A673 (cell line): ENCODE results near the gene SLC15A3. TPM values are rescaled to one million over a fixed set of nuclear protein-coding genes. Genes with fewer than 3 reads are reported as not detected.

Source experiments
- BruUV-seq: library from RNA; stranded (reverse); fragments of 400-500 nt; replicated peaks from 2 replicates; lab custom pipeline; 2021; lab: Mats Ljungman, UMichigan
- CTCF ChIA-PET: fragments of 300-600 bp; sonication (Branson Sonifier 250); formaldehyde crosslinking; loops from one replicate; lab custom pipeline; 2022; ENCODE audit warnings: antibody characterized with exemption; lab: Charles Lee
- POLR2A ChIA-PET: fragments of 300-600 bp; sonication (Branson Sonifier 250); formaldehyde crosslinking; loops from one replicate; lab custom pipeline; 2022; ENCODE audit warnings: antibody characterized with exemption; ENCODE audit not compliant: low non-redundant PET; lab: Charles Lee
- DNase-seq: peaks from one replicate; pipeline ENCODE4 v3.0.0-alpha.2; 2015; ENCODE audit warnings: low spot score
- H3K27ac ChIP-seq: fragments of 200-600 bp; sonication (generic); 2 replicates; pipeline ENCODE4 v1.5.1; 2016; ENCODE audit warnings: mixed run types, low read depth, mild to moderate bottlenecking, mixed read lengths, antibody characterized with exemption, low read length; ENCODE audit not compliant: poor library complexity, severe bottlenecking
- H3K27me3 ChIP-seq: fragments of 200-600 bp; sonication (generic); replicated peaks from 2 replicates; pipeline ENCODE4 v1.6.1; 2017; ENCODE audit warnings: mixed run types, low read depth, mild to moderate bottlenecking, mixed read lengths, antibody characterized with exemption, low read length; ENCODE audit not compliant: insufficient read depth, poor library complexity
- H3K36me3 ChIP-seq: fragments of 200-600 bp; sonication (generic); 2 replicates; pipeline ENCODE4 v1.6.1; 2016; ENCODE audit warnings: mixed run types, mild to moderate bottlenecking, mixed read lengths, antibody characterized with exemption, low read length; ENCODE audit not compliant: insufficient read depth, poor library complexity, severe bottlenecking
- H3K4me1 ChIP-seq: fragments of 200-600 bp; sonication (generic); 2 replicates; pipeline ENCODE4 v1.6.1; 2017; ENCODE audit warnings: mixed run types, mild to moderate bottlenecking, mixed read lengths, antibody characterized with exemption, low read length; ENCODE audit not compliant: insufficient read depth, poor library complexity, severe bottlenecking
- H3K4me3 ChIP-seq: fragments of 200-600 bp; sonication (generic); 2 replicates; pipeline ENCODE4 v1.5.1; 2016; ENCODE audit warnings: low read depth, mixed run types, mild to moderate bottlenecking, mixed read lengths, low read length; ENCODE audit not compliant: poor library complexity, severe bottlenecking
- H3K9me3 ChIP-seq: fragments of 200-600 bp; sonication (generic); 2 replicates; pipeline ENCODE4 v1.6.1; 2016; ENCODE audit warnings: mixed run types, low read depth, mild to moderate bottlenecking, mixed read lengths, antibody characterized with exemption, low read length; ENCODE audit not compliant: poor library complexity, severe bottlenecking
- CTCF ChIP-seq: fragments of 300-800, 200-600 bp; sonication (generic); conservative IDR thresholded peaks from 2 replicates; pipeline ENCODE4 v1.5.1; 2017; ENCODE audit warnings: low read depth, mild to moderate bottlenecking, antibody characterized with exemption, low read length, moderate library complexity, mixed read lengths
- EZH2 ChIP-seq: fragments of 200-600 bp; sonication (generic); IDR thresholded peaks from 2 replicates; pipeline ENCODE4 v1.6.1; 2017; ENCODE audit warnings: borderline replicate concordance, low read depth, mild to moderate bottlenecking, mixed read lengths, antibody characterized with exemption, low read length; ENCODE audit not compliant: poor library complexity, severe bottlenecking
- intact Hi-C: fragments of 100-400 bp; cut with micrococcal nuclease; formaldehyde crosslinking; loops from one replicate; pipeline ENCODE4 v1.10.0; 2022; ENCODE audit not compliant: unreplicated experiment
- total RNA-seq: library from RNA; stranded (reverse); gene quantifications from 2 replicates; pipeline ENCODE4 v1.2.3, GENCODE V29; 2021

SLC15A3 gene
- total RNA-seq, 1 experiment from 2014 or later, result not detected

- BruUV-seq, result TSS peak; percentile 18
- ChIA-PET CTCF (no interaction called here), POLR2A (no interaction called here)
- H3K36me3 ChIP-seq, result peaks cover 31% of the 10 kb centered on the region
- H3K27ac ChIP-seq, result no peak overlapping the region
- DNase-seq, result no peak
- intact Hi-C loops, result no loop called here
- H3K27me3 ChIP-seq, result no peaks in the 10 kb centered on the region
- TF ChIP-seq CTCF (no peak), EZH2 (no peak)
- peaks cover 30% of the 10 kb centered on the region for H3K4me1 ChIP-seq
- H3K9me3 ChIP-seq, result no peaks in the 10 kb centered on the region
- H3K4me3 ChIP-seq, result no peak overlapping the region
These were observed 29.1 kb downstream of the SLC15A3 start for GRCh38 chr11:60922906-60923305.

GRCh38 chr11:60921777-60922335 lies 30.1 kb downstream of the SLC15A3 start:
- no TSS peak for BruUV-seq
- POLR2A ChIA-PET, result no interaction called here
- CTCF ChIA-PET, result interaction anchor here (0.5 kb wide), 1 partner anchor 164 kb away, joined by 3 read pairs; no protein-coding TSS in a partner anchor
- H3K4me3 ChIP-seq, result no peak overlapping the region
- peaks cover 30% of the 10 kb centered on the region for H3K4me1 ChIP-seq
- intact Hi-C loops, result no loop called here
- H3K27me3 ChIP-seq, result no peaks in the 10 kb centered on the region
- no peak overlapping the region for H3K27ac ChIP-seq
- DNase-seq, result no peak
- peaks cover 31% of the 10 kb centered on the region for H3K36me3 ChIP-seq
- H3K9me3 ChIP-seq, result no peaks in the 10 kb centered on the region
- TF ChIP-seq CTCF, result no peak
- no peak for TF ChIP-seq EZH2

- no peak for DNase-seq
- no peak overlapping the region for H3K27ac ChIP-seq
- intact Hi-C loops, result no loop called here
- POLR2A ChIA-PET, result no interaction called here
- peaks cover 30% of the 10 kb centered on the region for H3K4me1 ChIP-seq
- H3K36me3 ChIP-seq, result peaks cover 31% of the 10 kb centered on the region
- no peak for TF ChIP-seq EZH2
- TF ChIP-seq CTCF, result no peak
- BruUV-seq, result no TSS peak
- CTCF ChIA-PET, result no interaction called here
- H3K27me3 ChIP-seq, result no peaks in the 10 kb centered on the region
- no peaks in the 10 kb centered on the region for H3K9me3 ChIP-seq
- no peak overlapping the region for H3K4me3 ChIP-seq
These were observed 30.7 kb downstream of the SLC15A3 start for GRCh38 chr11:60921259-60921658.
